KOPT-K1 (cell line): Measurements from ENCODE around the gene SLC22A2.

Source experiments
- H3K27ac ChIP-seq: fragments of 200-600 bp; sonication (generic); 2 replicates; pipeline ENCODE4 v1.5.1; 2016; ENCODE audit warnings: antibody characterized with exemption, mild to moderate bottlenecking, low read depth, low read length; ENCODE audit not compliant: poor library complexity, severe bottlenecking
- H3K36me3 ChIP-seq: fragments of 200-600 bp; sonication (generic); 2 replicates; pipeline ENCODE4 v1.5.1; 2017; ENCODE audit warnings: antibody characterized with exemption, mild to moderate bottlenecking, low read length, moderate library complexity; ENCODE audit not compliant: insufficient read depth
- H3K9me3 ChIP-seq: fragments of 200-600 bp; sonication (generic); 2 replicates; pipeline ENCODE4 v1.5.1; 2017; ENCODE audit warnings: antibody characterized with exemption, low read length, mild to moderate bottlenecking; ENCODE audit not compliant: insufficient read depth, poor library complexity, severe bottlenecking

SLC22A2 gene

GRCh38 chr6:160278786-160279310 lies 20.2 kb upstream of the SLC22A2 start:
- Histone ChIP-seq H3K9me3 (no peaks in the 10 kb centered on the region), H3K36me3 (no peaks in the 10 kb centered on the region), H3K27ac (no peak overlapping the region)

- H3K27ac ChIP-seq = no peak overlapping the region
These were observed 19.7 kb upstream of the SLC22A2 start for GRCh38 chr6:160278311-160278710.

DNA sequence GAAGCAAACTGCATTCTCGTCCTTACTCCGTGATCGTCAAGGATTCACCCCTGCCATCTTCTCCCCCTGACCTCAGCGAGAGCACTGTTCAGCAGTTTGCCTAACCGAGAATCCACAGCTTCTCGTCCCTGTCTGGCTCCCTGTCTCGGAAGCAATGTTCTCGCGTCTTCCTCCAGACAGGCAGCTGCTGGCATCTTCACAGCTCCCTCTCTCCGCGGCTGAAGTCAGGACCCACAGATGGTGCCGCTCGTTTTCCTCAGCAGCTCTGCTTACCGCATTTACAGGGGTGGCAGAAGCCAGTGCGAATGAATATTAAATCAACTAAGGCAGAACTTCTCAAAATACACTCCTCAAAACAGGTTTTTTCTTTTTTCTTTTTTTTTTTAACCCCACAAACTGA lies 18.9 kb upstream of the SLC22A2 start:
- no peaks in the 10 kb centered on the region for H3K9me3 ChIP-seq
- H3K27ac ChIP-seq = no peak overlapping the region
- H3K36me3 ChIP-seq = no peaks in the 10 kb centered on the region

More at GRCh38 chr6:160278311-160278710, 19.7 kb upstream of the SLC22A2 start:
- Histone ChIP-seq H3K9me3 (no peaks in the 10 kb centered on the region), H3K36me3 (no peaks in the 10 kb centered on the region)

- Histone ChIP-seq H3K36me3 (no peaks in the 10 kb centered on the region), H3K9me3 (no peaks in the 10 kb centered on the region), H3K27ac (no peak overlapping the region)
These were observed 18.5 kb upstream of the SLC22A2 start for GRCh38 chr6:160277144-160277543.

- no peak overlapping the region for H3K27ac ChIP-seq
- no peaks in the 10 kb centered on the region for H3K36me3 ChIP-seq
- H3K9me3 ChIP-seq = no peaks in the 10 kb centered on the region
These were observed 17.5 kb upstream of the SLC22A2 start for GRCh38 chr6:160276126-160276525.

- Histone ChIP-seq H3K36me3 (no peaks in the 10 kb centered on the region), H3K9me3 (no peaks in the 10 kb centered on the region), H3K27ac (no peak overlapping the region)
These were observed 16.9 kb upstream of the SLC22A2 start for GRCh38 chr6:160275511-160276003.

DNA sequence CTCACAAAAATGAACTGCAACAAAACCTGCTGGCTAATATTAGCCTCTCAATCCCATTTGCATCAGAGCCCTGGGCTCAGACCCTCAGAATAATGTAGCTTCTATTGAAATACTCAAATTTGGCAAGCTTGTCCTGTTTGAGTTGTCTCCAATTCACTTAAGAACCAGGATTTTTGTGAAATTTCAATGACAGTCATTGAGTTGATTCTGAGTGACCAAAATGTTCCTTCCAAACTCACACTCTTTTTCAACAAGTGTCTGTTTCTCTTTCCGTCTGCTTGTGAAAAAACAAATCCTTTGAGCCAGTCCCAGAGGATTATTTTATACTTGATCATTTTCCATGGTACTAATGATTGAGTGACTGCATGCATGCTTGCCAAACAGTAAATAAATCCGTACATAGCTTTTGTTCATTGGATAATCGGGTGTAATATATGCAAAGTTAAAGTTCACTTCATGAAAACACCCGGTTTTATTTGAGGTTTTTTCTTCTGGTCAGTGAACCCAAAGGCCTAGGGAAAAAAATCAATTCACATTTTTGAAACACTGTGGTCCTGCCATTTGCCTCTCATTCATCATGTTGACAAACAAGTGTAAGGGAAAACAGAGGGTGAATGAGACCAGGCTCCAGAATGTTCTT lies 16.4 kb upstream of the SLC22A2 start:
- Histone ChIP-seq H3K27ac (no peak overlapping the region), H3K36me3 (no peaks in the 10 kb centered on the region)

GRCh38 chr6:160273750-160274149 lies 15.1 kb upstream of the SLC22A2 start:
- H3K27ac ChIP-seq = no peak overlapping the region
- H3K36me3 ChIP-seq = no peaks in the 10 kb centered on the region
- H3K9me3 ChIP-seq = no peaks in the 10 kb centered on the region

More for the DNA sequence above, 16.4 kb upstream of the SLC22A2 start:
- H3K9me3 ChIP-seq = no peaks in the 10 kb centered on the region

GRCh38 chr6:160273196-160273595 lies 14.6 kb upstream of the SLC22A2 start:
- Histone ChIP-seq H3K27ac (no peak overlapping the region), H3K36me3 (no peaks in the 10 kb centered on the region), H3K9me3 (no peaks in the 10 kb centered on the region)

DNA sequence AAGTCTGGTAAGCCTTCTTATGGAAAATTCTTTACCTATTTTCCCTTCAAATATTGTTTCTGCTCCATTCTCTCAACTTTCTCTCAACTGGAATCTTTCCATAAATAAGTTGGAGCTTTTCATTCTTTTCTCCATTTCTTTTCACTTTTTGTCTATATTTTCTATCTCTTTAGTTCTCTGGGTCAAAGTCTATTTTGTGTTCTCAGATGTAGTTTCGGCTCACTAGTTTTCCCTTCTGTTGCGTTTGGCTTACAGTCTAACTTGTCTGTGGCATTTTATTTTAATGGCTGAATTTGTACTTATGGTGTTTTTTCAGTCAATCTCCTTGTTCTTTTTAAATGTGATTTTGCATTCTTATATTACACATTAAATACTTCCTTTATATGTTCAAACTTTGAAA lies 14.1 kb upstream of the SLC22A2 start:
- Histone ChIP-seq H3K36me3 (no peaks in the 10 kb centered on the region), H3K9me3 (no peaks in the 10 kb centered on the region), H3K27ac (no peak overlapping the region)

DNA sequence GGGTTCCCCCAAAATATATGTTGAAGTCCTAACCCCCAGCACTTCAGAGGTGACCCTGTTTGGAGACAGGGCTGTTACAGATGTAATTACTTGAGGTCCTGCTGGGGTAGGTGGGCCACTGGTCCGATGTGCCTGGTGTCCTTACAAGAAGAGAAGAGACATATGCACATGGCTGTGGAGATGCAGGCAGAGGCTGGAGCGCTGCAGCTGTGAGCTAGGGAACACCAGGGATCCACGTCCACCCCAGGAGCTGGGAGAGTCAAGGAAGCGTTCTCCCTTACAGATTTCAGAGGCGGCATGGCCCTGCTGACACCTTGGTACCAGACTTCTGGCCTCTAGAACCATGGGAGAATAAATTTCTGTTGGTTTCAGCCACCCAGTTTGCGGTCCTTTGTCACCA lies 11.7 kb upstream of the SLC22A2 start:
- no peaks in the 10 kb centered on the region for H3K36me3 ChIP-seq
- H3K9me3 ChIP-seq = no peaks in the 10 kb centered on the region
- no peak overlapping the region for H3K27ac ChIP-seq

GRCh38 chr6:160269771-160270170 lies 11.2 kb upstream of the SLC22A2 start:
- H3K36me3 ChIP-seq = no peaks in the 10 kb centered on the region
- H3K9me3 ChIP-seq = no peaks in the 10 kb centered on the region
- H3K27ac ChIP-seq = no peak overlapping the region

- H3K36me3 ChIP-seq = no peaks in the 10 kb centered on the region
- no peaks in the 10 kb centered on the region for H3K9me3 ChIP-seq
- no peak overlapping the region for H3K27ac ChIP-seq
These were observed 10.5 kb upstream of the SLC22A2 start for GRCh38 chr6:160269023-160269521.

GRCh38 chr6:160267102-160267501 lies 8.5 kb upstream of the SLC22A2 start:
- Histone ChIP-seq H3K36me3 (no peaks in the 10 kb centered on the region), H3K27ac (no peak overlapping the region), H3K9me3 (no peaks in the 10 kb centered on the region)

DNA sequence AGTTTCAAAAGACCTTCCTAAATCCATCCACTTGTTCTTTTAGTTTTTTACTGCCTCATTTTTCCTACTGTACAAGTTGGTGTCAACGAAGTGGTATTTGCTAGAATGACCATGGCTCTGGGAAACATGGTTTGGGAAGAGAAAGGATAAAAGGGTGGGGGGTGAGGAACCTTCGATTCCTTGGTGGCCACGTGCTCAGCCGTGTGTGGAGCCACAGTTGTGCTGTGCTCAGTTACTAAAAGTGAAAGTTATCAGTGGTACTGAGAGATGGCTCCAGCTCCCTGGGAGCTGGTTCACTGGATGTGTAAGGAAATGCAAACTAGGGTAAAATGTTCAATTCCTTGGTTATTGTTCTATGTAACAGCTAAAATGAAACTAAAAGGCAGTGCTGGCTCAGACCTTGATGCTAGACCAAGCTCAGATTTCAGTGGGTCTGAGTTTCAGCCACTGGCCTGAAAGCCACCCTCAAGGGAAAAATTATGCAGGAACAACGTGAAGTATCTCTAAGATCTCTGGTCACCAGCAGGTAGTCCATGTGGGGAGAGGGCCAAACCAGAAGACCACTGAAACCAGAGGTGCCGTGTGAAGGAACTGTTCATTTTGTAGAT lies 7.4 kb upstream of the SLC22A2 start:
- H3K9me3 ChIP-seq = no peaks in the 10 kb centered on the region
- H3K27ac ChIP-seq = no peak overlapping the region
- no peaks in the 10 kb centered on the region for H3K36me3 ChIP-seq
